Head of caudate nucleus (tissue), 42 donors: ENCODE data around the gene PPIF.
"Not testable (repeated sequence)": the region's sequence is repeated elsewhere in the genome, so short reads cannot be mapped to it uniquely, and the experiment has no call there.

Source experiments
- DNase-seq, 42 donors: peaks; one replicate each; pipeline versions ENCODE4 v3.0.0 to v3.0.0-alpha.2; 2020 to 2021; ENCODE audit warnings: mixed read lengths in 7 of 42
- intact Hi-C: fragments of 100-400 bp; cut with DNase I; formaldehyde crosslinking; loops from one replicate; pipeline ENCODE4 v1.15.0; 2022

The PPIF gene

GRCh38 chr10:79326361-79327089 lies 20.7 kb upstream of the PPIF start:
- no peak for DNase-seq
- intact Hi-C loops: no loop called here

GRCh38 chr10:79327090-79327457 lies 20.2 kb upstream of the PPIF start:
- intact Hi-C loops: no loop called here
- DNase-seq: no peak

DNA sequence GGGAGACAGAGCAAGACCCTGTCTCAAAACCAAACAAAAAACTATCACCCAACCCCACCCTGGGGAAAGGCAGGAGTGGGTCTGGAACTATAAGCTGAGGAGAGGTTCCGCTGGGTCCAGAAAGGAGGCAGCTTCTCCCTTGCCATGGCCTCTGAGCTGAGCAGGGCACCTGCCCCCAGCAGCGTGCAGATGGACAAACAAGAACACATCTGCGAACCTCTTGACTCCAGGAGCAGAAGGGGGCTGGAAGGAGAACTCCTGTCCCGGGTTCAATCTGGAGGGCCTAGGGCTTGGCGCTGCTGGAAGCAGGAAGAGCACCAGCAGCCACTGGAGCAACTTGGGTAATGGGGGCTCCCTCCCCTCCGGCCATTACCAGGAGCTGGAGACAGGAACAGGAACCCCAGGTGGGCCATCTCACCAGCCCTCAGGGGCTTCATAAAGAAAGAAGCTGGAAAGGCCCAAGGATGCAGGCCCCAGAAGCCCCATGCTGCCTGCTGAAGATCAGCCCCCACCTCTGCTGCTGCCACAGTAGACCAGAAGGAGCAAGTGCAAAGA lies 19.0 kb upstream of the PPIF start:
- intact Hi-C loops: no loop called here
- DNase-seq: no peak

- DNase-seq: no peak
- intact Hi-C loops: no loop called here
These were observed 18.3 kb upstream of the PPIF start for GRCh38 chr10:79328737-79329504.

DNA sequence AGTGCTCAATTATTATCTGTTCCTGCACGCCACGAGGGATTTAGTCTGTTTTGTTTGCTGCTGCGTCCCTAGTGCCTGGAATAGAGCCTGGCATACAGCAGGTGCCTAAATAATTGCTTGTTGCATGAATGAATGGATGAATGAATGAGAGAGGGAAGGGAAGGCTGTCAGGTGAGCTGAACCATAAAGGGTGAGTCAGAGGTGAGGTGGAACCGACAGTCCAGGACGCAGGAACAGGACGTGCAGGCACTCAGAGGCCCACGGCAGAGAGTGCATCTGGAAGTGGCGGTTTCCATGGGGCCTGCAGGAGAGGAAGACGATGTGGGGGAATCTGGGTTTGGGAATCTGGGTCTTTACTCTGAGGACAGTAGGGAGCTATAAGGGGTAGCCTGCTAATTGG lies 17.7 kb upstream of the PPIF start:
- intact Hi-C loops: no loop called here
- DNase-seq: no peak

- intact Hi-C loops: loop anchor here (10.0 kb wide), 1 partner anchor 106 kb away; no protein-coding TSS in a partner anchor
- DNase-seq: no peak
These were observed 16.0 kb upstream of the PPIF start for GRCh38 chr10:79331226-79331625.

DNA sequence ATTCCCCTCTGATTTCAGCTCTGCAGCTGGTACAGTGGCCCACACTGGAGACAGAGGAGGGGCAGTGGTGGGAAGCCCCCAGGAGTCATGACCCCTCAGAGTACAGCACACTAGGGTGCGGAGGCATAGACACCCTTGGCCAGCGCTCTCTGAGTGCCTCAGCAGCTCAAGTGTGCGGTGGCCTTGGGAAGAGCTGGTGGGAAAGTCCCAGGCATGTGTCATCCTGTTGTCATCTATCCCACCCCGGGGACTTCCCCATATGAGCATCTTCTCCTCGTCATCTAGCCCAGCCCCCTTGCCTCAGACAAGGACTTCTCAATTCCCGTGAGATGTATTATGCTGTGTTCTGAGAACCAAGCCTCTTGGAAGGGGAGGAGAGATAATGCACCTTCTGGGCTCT lies 15.6 kb upstream of the PPIF start:
- peak in 1 of 42 donors; percentile 36 for DNase-seq
- intact Hi-C loops: loop anchor here (10.0 kb wide), 1 partner anchor 107 kb away; no protein-coding TSS in a partner anchor

- intact Hi-C loops: loop anchor here (10.0 kb wide), 1 partner anchor 108 kb away; no protein-coding TSS in a partner anchor
- DNase-seq: not testable (repeated sequence)
These were observed 14.5 kb upstream of the PPIF start for GRCh38 chr10:79332610-79333315.

DNA sequence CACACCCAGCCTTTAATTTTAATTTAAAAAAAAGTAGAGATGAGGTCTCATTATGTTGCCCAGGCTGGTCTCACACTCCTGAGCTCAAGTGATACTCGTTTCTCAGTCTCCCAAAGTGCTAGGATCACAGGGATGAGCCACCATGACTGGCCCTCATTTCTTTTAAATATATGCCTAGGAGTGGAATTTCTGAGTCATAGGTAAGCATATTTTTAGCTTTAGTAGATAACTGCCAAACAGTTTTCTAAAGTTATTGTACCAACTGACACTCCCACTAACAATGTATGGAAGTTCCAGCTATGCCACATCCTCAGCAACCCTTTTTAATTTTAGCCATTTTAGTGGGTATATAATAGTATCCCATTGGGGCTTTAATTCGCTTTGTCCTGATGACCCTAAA lies 13.8 kb upstream of the PPIF start:
- intact Hi-C loops: loop anchor here (10.0 kb wide), 1 partner anchor 109 kb away; no protein-coding TSS in a partner anchor
- DNase-seq: no peak

GRCh38 chr10:79334573-79334972 lies 12.7 kb upstream of the PPIF start:
- no peak for DNase-seq
- intact Hi-C loops: loop anchor here (10.0 kb wide), 1 partner anchor 110 kb away; no protein-coding TSS in a partner anchor

DNA sequence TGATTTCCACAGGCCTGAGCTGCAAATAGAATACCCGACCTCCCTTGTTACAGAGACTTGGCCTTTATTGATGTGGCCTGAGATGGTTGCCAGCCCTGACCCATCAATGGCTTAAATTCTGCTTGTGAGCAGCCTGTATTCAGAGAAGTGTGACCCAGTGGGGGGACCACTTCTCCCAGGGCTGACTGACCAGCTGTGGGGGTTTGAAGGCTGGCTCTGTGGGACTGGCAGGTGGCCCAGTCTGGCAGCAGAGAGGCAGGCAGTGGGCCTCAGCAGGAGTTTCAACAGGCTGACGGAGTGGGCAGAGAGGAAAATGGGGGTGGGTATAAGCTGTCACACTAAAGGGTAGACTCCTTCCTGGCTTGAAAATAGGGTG lies 12.2 kb upstream of the PPIF start:
- peak; percentile 73 to 94 (median 85) for DNase-seq
- intact Hi-C loops: loop anchor here (10.0 kb wide), 1 partner anchor 110 kb away; no protein-coding TSS in a partner anchor

- intact Hi-C loops: loop anchor here (10.0 kb wide), 1 partner anchor 111 kb away; no protein-coding TSS in a partner anchor
- peak; percentile 85 to 99 (median 95) for DNase-seq
These were observed 11.6 kb upstream of the PPIF start for GRCh38 chr10:79335470-79336235.

DNA sequence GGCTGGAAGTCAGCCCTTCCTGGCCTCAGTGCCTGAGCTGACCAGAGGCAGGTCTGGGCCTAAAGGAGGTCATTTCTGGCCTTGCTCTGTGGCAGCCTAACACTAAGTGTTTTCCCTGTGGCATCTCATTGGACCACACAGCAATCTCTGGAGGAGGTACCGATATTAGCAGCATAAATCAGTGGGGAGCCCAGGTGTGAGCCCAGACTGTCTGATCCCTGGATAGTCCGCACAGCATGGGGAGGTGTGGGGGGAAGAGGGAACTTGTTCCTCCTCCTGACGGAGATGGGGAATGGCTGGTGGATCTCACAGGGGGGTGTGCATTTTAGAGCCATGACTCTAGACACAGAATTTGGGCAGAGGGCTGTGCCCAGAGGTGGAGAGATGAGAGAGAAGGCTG lies 11.0 kb upstream of the PPIF start:
- intact Hi-C loops: loop anchor here (10.0 kb wide), 1 partner anchor 111 kb away; no protein-coding TSS in a partner anchor

DNA sequence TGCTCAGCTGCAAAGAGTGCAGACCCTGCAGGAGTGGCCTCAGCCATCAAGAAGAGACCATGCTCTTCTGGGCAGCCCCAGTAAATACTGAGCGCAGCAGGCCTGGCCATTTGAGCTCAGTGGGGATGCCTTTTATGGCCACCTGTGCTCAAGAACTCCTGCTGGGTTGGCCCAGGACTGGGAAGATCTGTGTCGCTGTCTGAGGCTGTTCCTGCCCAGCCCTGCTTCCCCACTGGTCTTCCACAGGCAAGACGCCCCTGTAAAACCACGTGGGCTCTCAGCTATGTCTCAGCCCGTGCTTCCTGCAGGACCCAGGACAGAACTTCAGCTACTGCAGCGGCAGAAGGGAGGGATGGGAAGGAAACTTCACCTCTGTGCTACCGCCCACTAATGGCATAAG lies 10.5 kb upstream of the PPIF start:
- intact Hi-C loops: loop anchor here (10.0 kb wide), 1 partner anchor 112 kb away; no protein-coding TSS in a partner anchor
- no peak for DNase-seq

More for the DNA sequence above, 11.0 kb upstream of the PPIF start:
- no peak for DNase-seq

DNA sequence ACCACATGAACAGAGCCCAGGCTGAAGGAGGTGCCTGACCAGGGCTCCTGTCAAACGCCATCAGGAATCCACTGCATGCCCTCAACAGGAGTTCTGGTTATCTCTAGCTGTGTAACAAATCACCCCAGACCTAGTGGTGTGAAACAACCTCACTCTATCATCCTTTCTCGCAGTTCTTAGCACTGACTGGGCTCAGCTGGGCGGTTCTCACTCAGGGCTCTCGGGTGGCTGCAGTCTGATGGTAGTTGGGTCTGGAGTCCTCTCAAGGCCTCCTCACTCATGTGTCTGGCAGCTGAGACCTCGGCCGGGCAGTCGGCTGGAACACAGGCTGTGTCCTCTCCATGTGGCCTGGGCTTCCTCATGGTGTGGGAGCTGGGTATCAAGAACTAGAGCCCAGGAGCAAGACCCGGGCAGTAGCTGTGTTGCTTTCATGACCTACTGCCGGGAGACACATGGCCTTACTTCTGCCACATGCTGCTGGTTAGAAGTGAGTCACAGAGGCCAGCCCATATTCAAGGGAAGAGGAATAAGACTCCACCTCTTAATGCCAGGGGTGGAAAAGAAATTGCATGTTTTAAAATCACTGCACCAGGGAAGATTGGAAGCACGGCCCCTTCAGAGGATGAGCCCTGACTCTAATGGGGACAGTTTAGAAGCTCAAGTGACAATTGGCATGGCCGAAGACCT lies 9.3 kb upstream of the PPIF start:
- DNase-seq: not testable (repeated sequence)
- intact Hi-C loops: loop anchor here (10.0 kb wide), 1 partner anchor 113 kb away; no protein-coding TSS in a partner anchor

GRCh38 chr10:79339266-79339665 lies 8.0 kb upstream of the PPIF start:
- intact Hi-C loops: loop anchor here (10.0 kb wide), 1 partner anchor 114 kb away; no protein-coding TSS in a partner anchor
- DNase-seq: peak in 2 of 42 donors; percentile 7 to 27

- peak in 3 of 42 donors; percentile 4 to 23 (median 4) for DNase-seq
- intact Hi-C loops: no loop called here
These were observed 6.5 kb upstream of the PPIF start for GRCh38 chr10:79340646-79341244.
